Aorta (tissue), 5 donors: ENCODE measurements around the gene SLC6A19. TPM values are rescaled to one million over a fixed set of nuclear protein-coding genes. Genes with fewer than 3 reads are reported as not detected.

Source experiments
- ATAC-seq: fragments of 200-7000 bp; cut with Tn5 transposase; one replicate; pipeline ENCODE4 v1.9.1; 2022; ENCODE audit warnings: moderate library complexity; ENCODE audit not compliant: low FRiP score
- DNase-seq, 2 donors: peaks; one replicate each; pipeline ENCODE4 v3.0.0-alpha.2; 2020
- H3K27ac ChIP-seq, 2 donors: one replicate each; pipeline ENCODE4 v1.5.1; 2013; ENCODE audit warnings: low read length in 2 of 2, mild to moderate bottlenecking in 2 of 2, moderate library complexity in 2 of 2, control low read depth in 1 of 2, inconsistent platforms in 1 of 2, low read depth in 1 of 2
- H3K27me3 ChIP-seq, 2 donors: one replicate each; pipeline ENCODE4 v1.6.1; 2013; ENCODE audit warnings: control low read depth in 1 of 2, low read length in 1 of 2, mild to moderate bottlenecking in 1 of 2, moderate library complexity in 1 of 2; ENCODE audit not compliant: insufficient read depth in 2 of 2, control insufficient read depth in 1 of 2
- H3K36me3 ChIP-seq, 2 donors: one replicate each; pipeline ENCODE4 v1.6.1; 2013; ENCODE audit warnings: control low read depth in 1 of 2, low read length in 1 of 2, mild to moderate bottlenecking in 1 of 2; ENCODE audit not compliant: insufficient read depth in 2 of 2, control insufficient read depth in 1 of 2
- H3K4me1 ChIP-seq, 2 donors: one replicate each; pipeline ENCODE4 v1.6.1; 2013; ENCODE audit warnings: low read length in 2 of 2, control low read depth in 1 of 2, mild to moderate bottlenecking in 1 of 2, moderate library complexity in 1 of 2; ENCODE audit not compliant: insufficient read depth in 2 of 2, control insufficient read depth in 1 of 2
- H3K4me3 ChIP-seq, 2 donors: one replicate each; pipeline ENCODE4 v1.5.1; 2013; ENCODE audit warnings: low read length in 2 of 2, control low read depth in 1 of 2, mild to moderate bottlenecking in 1 of 2
- H3K9me3 ChIP-seq: one replicate; pipeline ENCODE4 v1.6.1; 2013; ENCODE audit warnings: mild to moderate bottlenecking, low read length; ENCODE audit not compliant: control insufficient read depth
- WGBS, 2 donors: extraction: QIAGEN DNeasy Blood & Tissue Kit; methylation state at CpG; one replicate each; pipeline ENCODE4 v1.1.7; 2013; 5-methylcytosine and 5-hydroxymethylcytosine counted together
- intact Hi-C, 2 donors: fragments of 100-400 bp; cut with DNase I; formaldehyde crosslinking; loops; one replicate each; pipeline versions ENCODE4 v1.14.2 to v1.15.0; 2022
- polyA plus RNA-seq, 2 donors: library from polyadenylated mRNA; stranded (reverse); fragments of 200-250 nt; gene quantifications; one replicate each; pipeline ENCODE4 v1.2.3, GENCODE V29; 2013
- total RNA-seq, 2 donors: library from RNA; stranded (reverse); fragmentation: NEBNext Ultra II Directional; extraction: Animal tissue kit (Norgen Biotek cat#: 25700); gene quantifications; one replicate each; pipeline ENCODE4 v1.2.1, GENCODE V29; 2021
- donor health status: healthy with polysubstance abuse.
- donor health status: Bipolar disorder and iron deficiency.
- donor health status: DM: no; HTN: no; CAD: no.
- donor health status: DM: no; HTN: no; CAD: no.
- donor health status: DM: yes; HTN: yes; CAD: no.

Gene SLC6A19
- total and polyA plus RNA-seq, 4 donors, result 0.12 to 9.5 TPM; not detected in 2

DNA sequence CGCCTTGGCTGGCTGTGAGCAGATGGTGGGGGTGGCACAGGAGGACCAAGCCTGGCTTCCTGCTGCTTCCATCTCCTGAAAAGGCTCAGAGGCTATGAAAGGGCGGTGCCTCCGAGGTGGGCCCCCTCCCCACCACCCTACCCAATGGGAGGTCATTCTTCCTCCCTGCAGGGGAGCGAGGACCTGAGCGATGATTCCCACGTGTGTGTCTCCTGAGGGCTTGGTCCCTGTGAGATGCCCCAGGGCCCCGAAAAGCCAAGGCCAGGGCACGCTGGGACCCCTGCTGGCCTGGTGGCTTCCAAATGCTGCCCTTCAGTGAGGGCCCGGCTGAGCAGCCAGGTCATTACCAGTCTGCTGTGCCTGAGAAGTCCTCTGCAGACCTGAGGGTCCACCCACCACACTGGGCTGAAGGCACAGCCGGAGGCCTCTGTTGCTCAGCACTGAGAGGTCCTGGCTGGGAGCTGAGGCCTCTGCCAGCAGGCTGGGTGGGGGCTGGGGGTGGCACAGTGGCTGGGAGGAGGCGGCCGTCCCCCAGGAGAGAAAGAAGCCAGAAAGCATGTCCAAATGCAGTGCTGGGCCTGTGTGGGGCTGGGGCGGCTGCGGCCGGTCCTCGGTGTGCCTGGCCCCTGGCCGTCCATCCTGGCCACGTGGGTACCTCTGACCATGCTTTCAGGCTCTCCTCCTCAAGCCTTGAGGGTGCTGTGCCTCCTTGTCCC lies 14.0 kb upstream of the SLC6A19 start:
- H3K4me3 ChIP-seq, result no peak overlapping the region
- no peaks in the 10 kb centered on the region for H3K36me3 ChIP-seq
- DNase-seq (peak; percentile 41 to 71), ATAC-seq (peak; percentile 19)
- intact Hi-C loops, result no loop called here
- H3K4me1 ChIP-seq, result no peaks in the 10 kb centered on the region
- no peaks in the 10 kb centered on the region for H3K9me3 ChIP-seq
- 76 to 77% methylated on average over 18 of the region's 18 CpGs for WGBS, 2 donors
- no peak overlapping the region for H3K27ac ChIP-seq
- H3K27me3 ChIP-seq, result no peaks in the 10 kb centered on the region

- H3K27me3 ChIP-seq, result no peaks in the 10 kb centered on the region
- H3K27ac ChIP-seq, result no peak overlapping the region
- ATAC-seq, result no peak
- intact Hi-C loops, result no loop called here
- no peak for DNase-seq
- no peaks in the 10 kb centered on the region for H3K36me3 ChIP-seq
- H3K4me3 ChIP-seq, result no peak overlapping the region
- H3K9me3 ChIP-seq, result no peaks in the 10 kb centered on the region
- no peaks in the 10 kb centered on the region for H3K4me1 ChIP-seq
- 90 to 92% methylated on average over 8 of the region's 8 CpGs for WGBS, 2 donors
Observed at GRCh38 chr5:1187950-1188334, 13.5 kb upstream of the SLC6A19 start.

DNA sequence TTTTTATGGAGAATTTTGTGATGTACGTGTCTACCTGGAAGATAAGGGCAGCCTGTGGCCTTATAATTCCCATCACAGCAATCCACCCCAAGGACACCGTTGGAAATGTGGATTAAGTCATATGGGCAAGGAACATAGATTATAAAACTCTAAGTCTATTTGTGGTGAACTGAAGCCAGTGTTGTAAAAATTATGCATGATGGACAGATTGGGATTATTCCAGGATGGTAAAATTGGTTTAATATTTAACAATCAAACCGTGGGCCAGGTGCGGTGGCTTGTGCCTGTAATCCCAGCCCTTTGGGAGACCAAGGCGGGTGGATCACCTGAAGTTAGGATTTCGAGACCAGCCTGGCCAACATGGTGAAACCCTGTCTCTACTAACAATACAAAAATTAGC lies 12.9 kb upstream of the SLC6A19 start:
- Histone ChIP-seq H3K27ac (no peak overlapping the region), H3K36me3 (no peaks in the 10 kb centered on the region), H3K4me1 (no peaks in the 10 kb centered on the region), H3K9me3 (no peaks in the 10 kb centered on the region), H3K27me3 (no peaks in the 10 kb centered on the region), H3K4me3 (no peak overlapping the region)
- ATAC-seq (no peak), DNase-seq (peak in 1 of 2 donors; percentile 39)
- intact Hi-C loops, result no loop called here
- WGBS, 2 donors, result 49 to 60% methylated on average over 6 of the region's 6 CpGs

- Histone ChIP-seq H3K4me3 (no peak overlapping the region), H3K36me3 (no peaks in the 10 kb centered on the region), H3K27me3 (no peaks in the 10 kb centered on the region), H3K9me3 (no peaks in the 10 kb centered on the region), H3K4me1 (no peaks in the 10 kb centered on the region), H3K27ac (no peak overlapping the region)
- peak in 1 of 2 donors; percentile 27 for DNase-seq
- no peak for ATAC-seq
- WGBS, 2 donors, result 78 to 83% methylated on average over 10 of the region's 10 CpGs
- intact Hi-C loops, result no loop called here
Observed at GRCh38 chr5:1189269-1189668, 12.1 kb upstream of the SLC6A19 start.

DNA sequence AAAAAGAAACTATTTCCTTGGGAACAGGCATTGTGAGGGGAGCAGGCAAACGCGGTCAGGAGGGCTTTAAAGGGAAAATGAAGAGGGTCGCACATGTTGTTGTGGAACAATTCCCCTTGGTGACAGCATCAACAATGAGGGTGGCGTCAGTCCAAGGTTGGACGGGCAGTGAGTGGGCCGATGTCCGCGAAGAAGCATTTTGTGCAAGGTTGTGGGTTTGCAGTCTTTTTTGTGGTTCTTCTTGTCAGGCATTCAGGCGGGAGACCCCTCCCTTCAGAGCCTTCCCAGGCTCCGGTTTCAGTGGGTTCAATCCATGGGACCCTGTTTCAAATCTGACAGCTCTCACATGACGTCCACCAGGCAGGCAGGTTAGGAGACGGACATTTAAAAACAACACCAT lies 11.1 kb upstream of the SLC6A19 start:
- DNase-seq (peak in 1 of 2 donors; percentile 16), ATAC-seq (no peak)
- Histone ChIP-seq H3K27ac (no peak overlapping the region), H3K4me1 (no peaks in the 10 kb centered on the region), H3K9me3 (no peaks in the 10 kb centered on the region), H3K4me3 (no peak overlapping the region), H3K36me3 (no peaks in the 10 kb centered on the region), H3K27me3 (no peaks in the 10 kb centered on the region)
- WGBS, 2 donors, result 57 to 59% methylated on average over 12 of the region's 12 CpGs
- intact Hi-C loops, result no loop called here

GRCh38 chr5:1190837-1191239 lies 10.6 kb upstream of the SLC6A19 start:
- no peaks in the 10 kb centered on the region for H3K4me1 ChIP-seq
- WGBS, 2 donors, result 30 to 41% methylated on average over 6 of the region's 6 CpGs
- intact Hi-C loops, result no loop called here
- ATAC-seq, result no peak
- no peak overlapping the region for H3K27ac ChIP-seq
- DNase-seq, result no peak
- H3K27me3 ChIP-seq, result no peaks in the 10 kb centered on the region
- H3K9me3 ChIP-seq, result no peaks in the 10 kb centered on the region
- H3K4me3 ChIP-seq, result no peak overlapping the region
- H3K36me3 ChIP-seq, result no peaks in the 10 kb centered on the region

GRCh38 chr5:1192971-1193590 lies 8.3 kb upstream of the SLC6A19 start:
- Histone ChIP-seq H3K9me3 (no peaks in the 10 kb centered on the region), H3K36me3 (no peaks in the 10 kb centered on the region), H3K27me3 (no peaks in the 10 kb centered on the region), H3K4me1 (no peaks in the 10 kb centered on the region), H3K4me3 (no peak overlapping the region), H3K27ac (no peak overlapping the region)
- 68 to 70% methylated on average over 18 of the region's 18 CpGs for WGBS, 2 donors
- intact Hi-C loops, result no loop called here
- DNase-seq (peak in 1 of 2 donors; percentile 22), ATAC-seq (no peak)

DNA sequence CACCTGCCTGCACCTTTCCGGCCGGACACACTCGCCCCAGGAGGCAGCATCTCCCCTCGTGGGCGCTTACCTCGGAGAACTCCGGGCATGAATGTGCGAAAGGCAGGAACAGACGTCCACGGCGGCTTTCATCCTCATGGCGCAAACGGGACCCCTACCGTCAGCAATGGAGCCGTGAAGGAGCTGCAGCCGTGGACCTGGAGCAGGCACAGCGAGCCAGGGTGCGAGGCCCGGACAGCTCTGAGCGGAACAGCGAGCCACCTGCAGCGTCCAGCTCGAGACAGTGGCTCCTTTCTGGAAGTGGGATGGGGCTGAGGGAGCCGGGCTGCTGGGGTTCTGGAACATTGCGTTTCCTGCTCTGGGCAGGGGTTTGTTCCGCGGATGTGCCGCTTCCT lies 7.8 kb upstream of the SLC6A19 start:
- intact Hi-C loops, result no loop called here
- Histone ChIP-seq H3K27me3 (no peaks in the 10 kb centered on the region), H3K4me3 (no peak overlapping the region), H3K4me1 (no peaks in the 10 kb centered on the region), H3K9me3 (no peaks in the 10 kb centered on the region), H3K36me3 (no peaks in the 10 kb centered on the region), H3K27ac (no peak overlapping the region)
- 82 to 85% methylated on average over 28 of the region's 28 CpGs for WGBS, 2 donors
- ATAC-seq (no peak), DNase-seq (peak; percentile 29 to 72)

DNA sequence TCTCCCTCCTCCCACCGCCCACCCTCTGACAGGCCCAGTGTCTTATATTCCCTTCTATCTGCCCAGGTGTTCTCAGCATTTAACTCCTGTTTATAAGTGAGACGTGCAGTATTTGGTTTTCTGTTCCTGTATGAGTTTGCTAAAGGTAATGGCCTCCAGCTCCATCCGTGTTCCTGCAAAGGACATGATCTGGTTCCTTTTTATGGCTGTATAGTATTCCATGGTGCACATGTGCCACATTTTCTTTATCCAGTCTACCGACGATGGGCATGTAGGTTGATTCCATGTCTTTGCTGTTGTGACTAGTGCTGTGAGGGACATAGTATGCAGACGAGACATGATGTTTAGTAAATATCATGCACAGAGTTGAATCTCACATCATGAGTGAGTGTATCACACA lies 7.0 kb upstream of the SLC6A19 start:
- Histone ChIP-seq H3K4me3 (no peak overlapping the region), H3K36me3 (no peaks in the 10 kb centered on the region), H3K27ac (no peak overlapping the region), H3K27me3 (no peaks in the 10 kb centered on the region), H3K4me1 (no peaks in the 10 kb centered on the region), H3K9me3 (no peaks in the 10 kb centered on the region)
- DNase-seq (no peak), ATAC-seq (no peak)
- intact Hi-C loops, result no loop called here
- 83 to 84% methylated on average over 6 of the region's 6 CpGs for WGBS, 2 donors
